Activated CD4-positive, alpha-beta T cell treated with anti-CD3 and anti-CD28 coated beads for 36 hours (primary cell): ENCODE measurements around the gene RARG. TPM values are rescaled to one million over a fixed set of nuclear protein-coding genes. Genes with fewer than 3 reads are reported as not detected.

Experiments used
- ATAC-seq: fragments of 200-7000 bp; cut with Tn5 transposase; one replicate; pipeline ENCODE4 v1.10.0; 2021; ENCODE audit warnings: mild to moderate bottlenecking, moderate library complexity
- CTCF ChIA-PET: fragments of 350-600 bp; sonication (Branson Sonifier 250); formaldehyde crosslinking; loops from one replicate; lab custom pipeline; 2021; ENCODE audit warnings: antibody characterized with exemption; lab: Charles Lee
- POLR2A ChIA-PET: fragments of 350-600 bp; sonication (Branson Sonifier 250); formaldehyde crosslinking; loops from one replicate; lab custom pipeline; 2021; ENCODE audit warnings: antibody characterized with exemption, inconsistent platforms; lab: Charles Lee
- DNase-seq: peaks from one replicate; pipeline ENCODE4 v3.0.0-alpha.2; 2020
- H3K27ac Mint-ChIP-seq: one replicate; pipeline ENCODE4 v1.8.0; 2021; ENCODE audit warnings: mixed read lengths
- H3K27me3 Mint-ChIP-seq: one replicate; pipeline ENCODE4 v1.8.0; 2021; ENCODE audit warnings: mixed read lengths
- H3K36me3 Mint-ChIP-seq: one replicate; pipeline ENCODE4 v1.8.0; 2021; ENCODE audit warnings: low read depth, mixed read lengths
- H3K4me1 Mint-ChIP-seq: one replicate; pipeline ENCODE4 v1.8.0; 2021; ENCODE audit warnings: mixed read lengths
- H3K4me3 Mint-ChIP-seq: one replicate; pipeline ENCODE4 v1.8.0; 2021; ENCODE audit warnings: mild to moderate bottlenecking, moderate library complexity, mixed read lengths
- H3K9me3 Mint-ChIP-seq: one replicate; pipeline ENCODE4 v1.8.0; 2021; ENCODE audit warnings: low read depth, mixed read lengths
- intact Hi-C, 2 experiments: fragments of 100-400 bp; cut with DNase I in 1 of 2; cut with micrococcal nuclease in 1 of 2; formaldehyde crosslinking; loops; one replicate each; pipeline versions ENCODE4 v1.14.2 to v1.15.1; 2022 to 2024; cut with DNase I, micrococcal nuclease
- total RNA-seq, 2 experiments: library from RNA; stranded (reverse); gene quantifications; one replicate each; pipeline ENCODE4 v1.2.3, GENCODE V29; 2021

The RARG gene
- total RNA-seq, 2 experiments from 2014 or later: 20.0 to 21.6 TPM

DNA sequence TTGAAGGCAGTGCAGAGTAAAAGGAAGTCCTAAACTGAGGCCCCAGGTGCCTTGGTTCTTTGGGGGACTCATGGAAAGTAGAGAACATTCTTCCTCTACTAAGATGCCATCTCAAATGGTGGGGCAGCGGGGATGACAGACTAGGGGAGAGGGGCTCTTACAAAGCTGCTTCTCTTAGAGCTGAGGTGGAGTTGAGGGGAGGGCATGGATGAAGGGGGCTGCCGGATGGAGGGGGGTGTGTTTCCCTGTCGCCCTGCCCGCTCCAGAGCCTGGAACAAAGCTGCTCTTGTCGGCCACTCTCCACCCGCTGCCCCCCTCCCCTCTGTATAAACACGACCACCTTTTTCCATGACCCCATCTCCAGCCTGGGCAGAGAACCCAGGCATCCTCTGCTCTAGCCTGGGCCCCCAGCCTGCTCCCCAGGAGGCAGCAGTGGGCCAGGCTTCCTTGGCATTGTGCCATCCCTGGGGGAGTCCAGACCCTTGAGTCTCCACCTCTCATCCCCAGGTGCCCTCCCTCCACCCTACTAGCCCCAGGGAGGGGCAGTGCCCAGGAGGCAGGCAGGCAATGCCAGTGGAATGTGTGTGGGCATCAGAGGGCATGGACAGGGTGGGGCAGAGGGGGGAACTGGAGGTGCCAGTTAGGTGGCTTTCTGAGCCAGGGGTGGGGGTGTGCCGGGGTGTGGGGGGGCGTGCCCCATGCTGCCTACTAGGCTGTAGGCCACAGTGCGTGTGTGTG lies 1.7 kb downstream of the RARG start:
- Mint-ChIP-seq H3K27me3 (no peaks in the 10 kb centered on the region), H3K36me3 (peaks cover 6% of the 10 kb centered on the region), H3K4me3 (no peak overlapping the region), H3K27ac (no peak overlapping the region), H3K4me1 (peaks cover 69% of the 10 kb centered on the region), H3K9me3 (no peaks in the 10 kb centered on the region)
- ChIA-PET POLR2A (no interaction called here), CTCF (interaction anchor here (0.7 to 1.1 kb wide), 4 partner anchors 17 to 78 kb away, joined by 3 to 6 read pairs (median 4); no protein-coding TSS in a partner anchor)
- intact Hi-C loops: no loop called here
- DNase-seq (no peak), ATAC-seq (no peak)

DNA sequence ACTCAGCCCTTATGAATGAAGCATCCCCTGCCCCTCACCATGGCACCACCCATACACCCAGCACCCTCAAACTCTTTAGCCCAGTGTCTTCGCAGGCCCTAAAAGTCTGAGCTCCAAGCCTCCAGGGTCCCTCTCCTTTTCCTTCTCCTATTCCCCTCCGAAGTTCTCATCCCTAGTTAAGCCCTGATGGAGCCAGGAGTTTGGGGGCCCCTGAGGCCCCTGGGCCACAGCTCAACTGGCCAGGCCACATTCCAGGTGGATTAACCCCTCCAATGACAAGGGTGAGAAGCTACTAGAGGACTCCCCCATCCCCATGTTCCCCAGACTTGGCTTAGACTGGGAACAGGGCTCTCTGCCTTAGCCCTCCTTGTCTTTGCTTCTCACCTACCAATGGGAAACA lies 2.6 kb downstream of the RARG start:
- intact Hi-C loops: no loop called here
- H3K27ac Mint-ChIP-seq: peak overlapping the region; percentile 8
- ChIA-PET POLR2A (interaction anchor here (0.6 kb wide), 1 partner anchor 9 kb away, joined by 3 read pairs; no protein-coding TSS in a partner anchor), CTCF (interaction anchor here (0.7 to 1.1 kb wide), 2 partner anchors 16 to 18 kb away, joined by 3 to 4 read pairs; no protein-coding TSS in a partner anchor)
- H3K36me3 Mint-ChIP-seq: peaks cover 6% of the 10 kb centered on the region
- peaks cover 72% of the 10 kb centered on the region for H3K4me1 Mint-ChIP-seq
- H3K9me3 Mint-ChIP-seq: no peaks in the 10 kb centered on the region
- DNase-seq: no peak
- H3K4me3 Mint-ChIP-seq: no peak overlapping the region
- no peaks in the 10 kb centered on the region for H3K27me3 Mint-ChIP-seq
- no peak for ATAC-seq

DNA sequence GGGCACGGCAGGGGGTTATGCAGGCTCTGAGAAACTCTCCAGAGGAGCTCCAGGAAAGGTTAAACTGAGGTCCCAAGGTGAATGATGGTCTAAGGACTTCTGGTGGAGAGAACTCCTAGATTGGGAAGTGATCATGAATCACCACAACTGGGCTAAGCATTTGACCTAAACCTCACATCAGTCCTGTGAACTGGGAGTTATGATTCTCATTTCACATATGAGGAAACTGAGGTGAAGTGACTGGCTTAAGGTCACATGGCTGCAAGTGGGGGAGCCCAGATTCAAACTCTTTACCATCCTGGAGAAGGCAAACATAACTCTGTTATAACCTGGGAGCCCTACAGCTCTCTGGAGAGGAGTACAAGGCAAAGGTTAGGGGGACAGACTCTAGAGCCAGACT lies 4.2 kb downstream of the RARG start:
- intact Hi-C loops: no loop called here
- Mint-ChIP-seq H3K4me3 (no peak overlapping the region), H3K4me1 (peaks cover 73% of the 10 kb centered on the region), H3K9me3 (no peaks in the 10 kb centered on the region), H3K27me3 (no peaks in the 10 kb centered on the region), H3K27ac (peak overlapping the region; percentile 12), H3K36me3 (peaks cover 6% of the 10 kb centered on the region)
- POLR2A ChIA-PET: no interaction called here
- DNase-seq: no peak
- CTCF ChIA-PET: interaction anchor here (0.6 to 1.8 kb wide), 4 partner anchors 9 to 170 kb away, joined by 3 to 4 read pairs (median 3); no protein-coding TSS in a partner anchor
- ATAC-seq: no peak

DNA sequence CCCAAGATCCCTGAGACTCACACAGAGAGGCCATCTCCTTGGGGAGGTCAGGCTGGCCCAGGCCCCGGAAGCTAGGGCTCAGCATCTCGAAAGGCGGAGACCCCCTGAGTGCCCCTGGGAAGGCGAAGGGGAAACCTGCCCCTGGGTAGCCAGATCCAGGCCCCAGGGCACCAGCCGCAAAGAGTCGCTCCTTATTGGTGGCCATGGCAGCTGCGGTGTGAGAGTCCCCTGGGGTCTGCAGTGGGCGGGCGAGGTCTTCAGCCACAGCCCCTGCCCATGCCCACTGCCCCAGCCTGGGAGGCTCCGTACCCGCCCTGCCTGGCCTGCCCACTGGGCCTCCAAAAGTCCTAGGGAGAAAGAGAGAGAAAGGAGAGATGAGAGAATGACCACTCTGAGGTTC lies 4.7 kb downstream of the RARG start:
- intact Hi-C loops: no loop called here
- Mint-ChIP-seq H3K4me1 (peaks cover 73% of the 10 kb centered on the region), H3K36me3 (peaks cover 6% of the 10 kb centered on the region), H3K27me3 (no peaks in the 10 kb centered on the region), H3K9me3 (no peaks in the 10 kb centered on the region), H3K27ac (no peak overlapping the region), H3K4me3 (no peak overlapping the region)
- CTCF ChIA-PET: interaction anchor here (0.7 to 1.8 kb wide), 2 partner anchors 12 to 170 kb away, joined by 3 to 4 read pairs; no protein-coding TSS in a partner anchor
- DNase-seq (no peak), ATAC-seq (no peak)
- POLR2A ChIA-PET: no interaction called here

DNA sequence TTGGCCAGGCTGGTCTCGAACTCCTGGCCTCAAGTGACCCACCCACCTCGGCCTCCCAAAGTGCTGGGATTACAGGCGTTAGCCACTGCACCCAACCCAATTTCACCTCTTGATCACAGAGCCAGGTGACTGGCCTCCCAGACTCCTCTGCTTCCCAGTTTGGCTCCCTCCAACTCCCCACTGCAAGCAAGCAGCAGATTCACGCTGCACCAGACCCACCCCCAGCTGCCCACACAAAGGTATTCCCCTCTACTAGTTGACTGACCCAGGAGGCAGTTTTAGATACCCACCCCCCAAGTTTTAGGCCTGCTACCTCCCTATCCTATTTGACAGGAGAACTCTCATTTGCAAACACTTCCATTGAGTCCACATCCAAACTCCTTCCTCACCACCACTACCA lies 5.2 kb downstream of the RARG start:
- Mint-ChIP-seq H3K27ac (no peak overlapping the region), H3K4me1 (peaks cover 77% of the 10 kb centered on the region), H3K27me3 (no peaks in the 10 kb centered on the region), H3K9me3 (no peaks in the 10 kb centered on the region), H3K36me3 (peaks cover 6% of the 10 kb centered on the region), H3K4me3 (no peak overlapping the region)
- CTCF ChIA-PET: no interaction called here
- POLR2A ChIA-PET: interaction anchor here (0.6 kb wide), 1 partner anchor 45 kb away, joined by 3 read pairs; no protein-coding TSS in a partner anchor
- DNase-seq (no peak), ATAC-seq (no peak)
- intact Hi-C loops: no loop called here

DNA sequence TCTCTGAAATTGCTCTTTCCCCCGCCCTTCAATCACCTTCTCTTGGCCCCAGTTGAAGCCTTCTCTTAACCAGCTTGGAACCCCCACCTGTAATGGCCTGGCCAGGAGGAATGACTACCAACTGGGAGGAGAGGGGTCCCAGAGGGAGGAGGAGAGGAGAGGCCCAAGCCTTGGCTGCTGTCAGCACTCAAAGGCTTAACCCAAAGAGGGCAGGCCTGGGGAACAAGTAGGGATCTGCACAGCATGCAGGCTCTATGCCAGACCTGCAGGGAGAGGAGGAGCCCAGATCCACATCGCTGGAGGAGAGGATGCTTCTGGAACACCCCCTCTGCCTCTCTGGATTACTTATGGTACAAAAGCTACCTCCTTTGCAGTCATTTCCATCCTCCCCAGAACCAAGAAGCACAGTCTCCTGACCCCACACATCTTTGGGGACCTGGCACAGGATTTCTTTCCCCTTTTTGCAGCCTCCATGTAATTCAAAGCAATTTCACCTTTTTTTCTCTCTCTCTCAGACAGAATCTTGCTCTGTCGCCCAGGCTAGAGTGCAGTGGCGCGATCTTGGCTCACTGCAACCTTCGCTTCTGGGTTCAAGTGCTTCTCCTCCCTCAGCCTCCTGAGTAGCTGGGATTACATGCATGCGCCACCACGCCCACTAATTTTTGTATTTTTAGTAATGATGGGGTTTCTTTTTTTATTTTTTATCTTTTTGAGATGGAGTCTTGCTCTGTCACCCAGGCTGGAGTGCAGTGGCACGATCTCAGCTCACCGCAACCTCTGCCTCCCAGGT lies 6.2 kb downstream of the RARG start:
- intact Hi-C loops: no loop called here
- peaks cover 72% of the 10 kb centered on the region for H3K4me1 Mint-ChIP-seq
- H3K27me3 Mint-ChIP-seq: no peaks in the 10 kb centered on the region
- ChIA-PET POLR2A (interaction anchor here (0.6 kb wide), 2 partner anchors 10 to 44 kb away, joined by 3 read pairs; no protein-coding TSS in a partner anchor), CTCF (interaction anchor here (0.6 to 1.4 kb wide), 7 partner anchors 9 to 126 kb away, joined by 3 to 6 read pairs (median 3); no protein-coding TSS in a partner anchor)
- no peaks in the 10 kb centered on the region for H3K9me3 Mint-ChIP-seq
- no peak for ATAC-seq
- no peak for DNase-seq
- H3K36me3 Mint-ChIP-seq: peaks cover 6% of the 10 kb centered on the region
- peak overlapping the region; percentile 61 for H3K27ac Mint-ChIP-seq
- no peak overlapping the region for H3K4me3 Mint-ChIP-seq

DNA sequence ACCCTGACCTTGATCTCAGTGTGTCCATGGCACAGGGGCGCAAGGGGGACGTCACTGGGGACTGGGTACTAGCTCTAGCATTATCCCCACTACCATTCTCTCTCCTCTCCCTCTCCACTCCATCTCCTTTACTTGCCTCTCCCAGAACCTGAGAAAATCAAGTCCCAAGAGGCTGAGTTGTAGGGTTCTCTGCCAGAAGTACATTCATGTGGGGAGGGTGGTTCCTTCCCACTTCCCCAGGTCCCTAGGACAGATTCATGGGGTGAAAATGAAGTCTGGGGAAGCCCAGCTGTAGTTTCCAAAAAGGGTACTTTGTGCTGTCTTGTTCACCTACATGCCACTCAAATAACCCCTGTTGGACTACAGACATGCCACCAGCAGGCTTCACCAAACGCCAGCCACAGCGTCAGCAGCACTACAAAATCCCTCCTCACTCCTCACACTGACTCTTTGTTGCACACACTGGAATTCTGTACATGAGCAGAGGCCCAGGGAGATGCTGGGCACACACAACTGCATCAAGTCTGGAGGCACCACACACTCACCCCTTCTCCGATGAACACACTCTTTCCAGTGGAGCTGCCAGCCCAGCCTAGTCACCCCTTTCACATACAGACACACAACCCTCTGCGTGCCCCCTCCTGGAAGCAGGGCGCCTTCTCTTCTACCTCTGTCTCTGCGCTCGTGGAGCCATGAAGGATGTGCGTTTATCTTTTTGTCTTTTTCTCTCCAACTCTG lies 6.9 kb downstream of the RARG start:
- ChIA-PET CTCF (interaction anchor here (0.7 to 2.7 kb wide), 6 partner anchors 9 to 127 kb away, joined by 3 to 9 read pairs (median 4); no protein-coding TSS in a partner anchor), POLR2A (no interaction called here)
- DNase-seq (peak; percentile 43), ATAC-seq (no peak)
- Mint-ChIP-seq H3K27me3 (no peaks in the 10 kb centered on the region), H3K4me3 (no peak overlapping the region), H3K36me3 (peaks cover 6% of the 10 kb centered on the region), H3K27ac (peak overlapping the region; percentile 61), H3K9me3 (no peaks in the 10 kb centered on the region), H3K4me1 (peaks cover 68% of the 10 kb centered on the region)
- intact Hi-C loops: no loop called here

DNA sequence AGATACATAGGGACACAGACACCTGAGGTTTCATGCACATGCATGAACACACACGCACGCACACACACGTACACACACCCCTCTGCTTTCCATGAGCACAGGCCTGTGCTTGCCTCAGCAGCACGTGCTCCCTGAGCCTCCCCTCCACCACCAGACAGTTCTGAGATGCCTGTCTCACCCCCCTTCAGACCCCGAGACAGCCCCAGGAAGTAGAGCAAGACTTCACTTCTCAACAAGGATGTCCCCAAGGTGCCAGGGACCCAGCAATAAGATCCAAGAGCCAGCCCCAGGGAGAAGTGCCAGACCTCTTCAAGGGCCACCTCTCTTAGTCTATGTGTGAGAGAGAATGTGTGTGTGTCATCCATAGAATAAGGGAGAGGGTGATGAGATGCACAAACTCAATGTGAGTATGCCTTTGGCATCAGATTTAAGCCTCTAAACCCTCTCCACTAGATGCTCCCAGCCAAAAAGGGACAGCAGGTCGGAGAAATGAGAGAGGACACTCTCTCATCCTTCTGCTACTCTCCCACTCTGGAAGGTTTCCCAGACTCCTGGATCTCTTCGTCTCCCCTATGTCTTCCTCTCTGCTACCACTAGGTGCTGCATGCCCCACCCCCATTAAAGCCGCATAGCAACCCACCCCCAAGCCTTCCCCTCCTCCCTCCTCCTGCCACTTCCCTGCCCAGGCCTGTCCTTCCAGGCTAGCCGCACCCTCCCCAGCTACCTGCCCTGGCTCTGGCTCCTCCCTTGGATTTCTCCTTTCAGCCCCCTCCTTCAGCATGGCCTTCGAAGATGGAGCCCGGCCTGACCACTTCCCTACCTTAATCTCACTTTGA lies 7.7 kb downstream of the RARG start:
- H3K4me1 Mint-ChIP-seq: peaks cover 65% of the 10 kb centered on the region
- ATAC-seq (no peak), DNase-seq (peak; percentile 41)
- CTCF ChIA-PET: interaction anchor here (0.9 to 2.7 kb wide), 3 partner anchors 8 to 27 kb away, joined by 3 to 9 read pairs (median 6); no protein-coding TSS in a partner anchor
- H3K36me3 Mint-ChIP-seq: peaks cover 4% of the 10 kb centered on the region
- H3K27ac Mint-ChIP-seq: peak overlapping the region; percentile 74
- H3K4me3 Mint-ChIP-seq: peak overlapping the region; percentile 40
- POLR2A ChIA-PET: interaction anchor here (1.0 kb wide), 1 partner anchor 44 kb away, joined by 6 read pairs; the partner anchor contains the start of gene ESPL1
- intact Hi-C loops: no loop called here
- H3K27me3 Mint-ChIP-seq: no peaks in the 10 kb centered on the region
- H3K9me3 Mint-ChIP-seq: no peaks in the 10 kb centered on the region

DNA sequence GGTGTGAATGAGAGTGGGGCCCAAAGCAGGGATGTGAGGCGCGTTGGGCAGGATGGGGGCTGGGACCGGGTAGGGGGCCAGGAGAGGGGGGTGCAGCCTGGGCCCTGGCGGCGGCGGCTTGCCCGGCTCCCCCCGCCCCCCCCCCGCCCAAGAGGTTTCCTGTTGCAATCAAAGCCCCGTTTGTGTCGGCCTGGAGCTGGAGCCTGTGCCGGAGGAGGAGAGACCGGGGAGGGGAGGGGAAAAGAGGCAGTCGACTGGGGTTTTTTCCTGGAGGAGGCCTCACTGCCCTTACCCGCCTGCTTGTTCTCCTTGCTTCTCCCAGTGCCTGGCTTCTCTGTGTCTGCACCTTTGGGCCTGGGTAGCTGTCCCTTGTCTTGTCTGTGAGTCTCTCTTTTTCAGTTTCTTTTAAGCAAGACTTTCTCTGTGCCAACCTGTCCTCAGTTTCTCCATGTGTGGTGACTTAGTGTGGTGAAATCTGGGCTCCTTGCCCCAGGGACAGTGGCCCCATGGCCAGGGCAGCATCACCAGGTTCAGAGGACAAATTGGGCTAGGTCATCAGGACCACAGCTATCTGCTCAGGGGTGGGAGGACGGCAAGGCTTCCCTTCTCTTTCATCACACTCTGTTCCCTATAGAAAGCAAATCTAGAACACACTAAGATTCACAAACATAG lies 8.5 kb downstream of the RARG start:
- no peaks in the 10 kb centered on the region for H3K27me3 Mint-ChIP-seq
- no peak for ATAC-seq
- H3K27ac Mint-ChIP-seq: peak overlapping the region; percentile 74
- ChIA-PET CTCF (interaction anchor here (0.6 to 2.7 kb wide), 4 partner anchors 9 to 76 kb away, joined by 3 to 9 read pairs (median 3); partner anchors contain the start of gene MYG1), POLR2A (interaction anchor here (1.0 kb wide), 1 partner anchor 44 kb away, joined by 6 read pairs; the partner anchor contains the start of gene ESPL1)
- peak; percentile 51 for DNase-seq
- peaks cover 65% of the 10 kb centered on the region for H3K4me1 Mint-ChIP-seq
- peaks cover 4% of the 10 kb centered on the region for H3K36me3 Mint-ChIP-seq
- H3K4me3 Mint-ChIP-seq: peak overlapping the region; percentile 40
- intact Hi-C loops: no loop called here
- H3K9me3 Mint-ChIP-seq: no peaks in the 10 kb centered on the region
